Tongue (tissue), 2 donors: ENCODE results near the gene HEYL. TPM values are rescaled to one million over a fixed set of nuclear protein-coding genes. Genes with fewer than 3 reads are reported as not detected.

Experiments
- DNase-seq: peaks from one replicate; pipeline ENCODE4 v3.0.0-alpha.2; 2015
- total RNA-seq: library from RNA; depleted of rRNA; stranded (reverse); fragments of >200 nt; gene quantifications from one replicate; pipeline ENCODE4 v1.2.3, GENCODE V29; 2014

HEYL gene
- total RNA-seq, 1 donor from 2014 or later = 12.4 TPM

DNA sequence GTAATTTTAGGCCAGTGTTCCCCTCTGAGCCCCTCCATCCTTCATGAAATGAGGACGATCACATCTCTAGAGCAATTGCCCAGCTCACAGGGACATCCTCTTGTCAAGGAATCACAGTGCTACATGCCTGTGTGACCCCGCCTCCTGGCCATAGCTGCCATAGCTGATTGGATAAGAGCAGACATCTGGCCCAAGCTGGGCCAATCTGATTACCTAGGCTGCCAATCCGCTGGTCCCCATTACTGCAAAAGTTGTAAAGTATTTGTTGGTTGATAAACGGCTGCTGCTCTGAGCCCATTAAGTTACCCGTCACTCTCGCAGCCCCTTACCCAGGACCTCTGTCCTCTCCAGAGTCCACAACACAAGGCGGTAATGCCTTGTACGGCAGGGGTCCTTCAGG lies 24.1 kb upstream of the HEYL start:
- no peak for DNase-seq

DNA sequence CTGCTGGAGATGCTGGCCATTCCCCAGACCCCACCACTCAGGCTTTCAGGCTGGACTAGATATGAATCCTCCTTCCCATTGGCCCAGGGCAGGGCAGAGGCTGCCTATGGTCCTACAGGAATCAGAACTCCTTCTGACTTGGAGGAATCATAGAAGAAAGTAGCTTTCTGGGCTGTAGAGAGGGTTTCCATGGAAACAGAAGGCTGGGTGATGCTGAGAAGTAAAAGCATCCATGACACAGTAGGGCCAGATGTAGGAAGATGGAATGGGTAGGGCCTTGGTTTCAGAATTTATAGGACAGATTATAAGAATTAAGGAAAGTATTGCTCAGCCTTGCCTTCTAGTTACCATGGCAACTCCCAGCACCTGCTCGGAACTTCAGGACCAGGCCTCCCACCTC lies 23.4 kb upstream of the HEYL start:
- no peak for DNase-seq

DNA sequence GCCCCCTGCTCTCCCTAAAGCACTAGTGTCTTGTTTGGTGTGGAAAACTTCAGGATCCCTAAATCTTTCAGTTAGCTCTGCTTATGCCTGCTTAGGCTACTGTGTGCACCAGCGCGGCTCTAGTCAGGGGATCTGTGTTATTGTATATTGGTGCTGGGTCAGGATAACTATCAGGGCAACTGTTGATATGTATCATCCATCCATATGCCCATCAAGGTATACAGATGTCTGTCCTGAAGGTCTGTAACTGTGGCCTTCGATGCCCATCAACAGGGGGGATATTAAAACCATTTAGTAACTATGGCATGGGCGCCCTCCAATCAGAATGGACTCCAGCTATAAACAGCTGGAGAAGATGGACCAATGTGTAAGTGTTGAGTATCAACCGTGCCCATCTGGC lies 20.1 kb upstream of the HEYL start:
- DNase-seq = no peak

DNA sequence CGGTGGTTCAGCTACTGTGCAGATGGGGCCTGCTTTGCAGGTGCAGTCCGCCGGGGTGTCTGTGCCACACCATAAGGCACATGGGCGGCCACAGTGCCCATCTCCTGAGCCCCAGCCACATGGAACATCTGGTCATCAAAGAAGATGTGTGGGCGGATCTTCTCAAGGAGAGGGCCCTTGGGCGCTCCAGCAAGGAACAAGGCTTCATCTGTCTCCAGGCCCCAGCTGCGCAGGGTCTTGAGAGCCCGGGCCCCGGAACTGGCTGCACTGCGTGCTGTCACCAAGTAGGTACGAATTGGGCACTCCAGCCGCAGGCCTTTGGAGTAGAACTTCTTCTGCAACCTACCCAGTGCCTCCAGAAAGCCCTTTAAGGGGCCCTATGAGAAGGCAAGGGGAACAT lies 19.7 kb upstream of the HEYL start:
- no peak for DNase-seq

DNA sequence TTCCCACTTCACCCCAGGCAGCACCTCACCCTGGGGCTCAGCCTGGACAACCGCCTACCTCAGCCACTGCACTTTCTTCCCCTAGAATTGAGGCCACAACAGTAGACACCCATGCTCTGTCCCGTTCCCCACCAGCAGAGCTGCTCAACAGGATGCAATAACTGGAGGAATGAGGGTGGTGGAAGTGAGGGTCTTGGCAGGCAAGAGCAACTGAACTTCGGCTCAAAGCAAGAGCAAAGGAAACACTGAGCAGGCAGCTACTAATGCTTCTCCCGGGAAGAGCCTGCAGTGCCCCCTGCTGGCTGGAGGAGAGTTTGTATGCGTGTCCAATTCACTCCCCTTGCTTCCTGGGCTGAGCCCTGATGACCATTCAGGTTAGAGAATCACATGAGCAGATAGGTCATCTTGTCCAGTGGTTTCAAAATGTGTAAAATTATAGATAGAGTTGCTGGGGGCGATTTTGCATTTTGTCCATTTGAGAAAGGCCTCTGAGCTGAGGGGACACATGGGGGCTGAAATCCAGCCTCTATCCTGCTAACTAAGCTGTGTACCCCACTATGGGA lies 18.6 kb upstream of the HEYL start:
- DNase-seq = peak; percentile 82

DNA sequence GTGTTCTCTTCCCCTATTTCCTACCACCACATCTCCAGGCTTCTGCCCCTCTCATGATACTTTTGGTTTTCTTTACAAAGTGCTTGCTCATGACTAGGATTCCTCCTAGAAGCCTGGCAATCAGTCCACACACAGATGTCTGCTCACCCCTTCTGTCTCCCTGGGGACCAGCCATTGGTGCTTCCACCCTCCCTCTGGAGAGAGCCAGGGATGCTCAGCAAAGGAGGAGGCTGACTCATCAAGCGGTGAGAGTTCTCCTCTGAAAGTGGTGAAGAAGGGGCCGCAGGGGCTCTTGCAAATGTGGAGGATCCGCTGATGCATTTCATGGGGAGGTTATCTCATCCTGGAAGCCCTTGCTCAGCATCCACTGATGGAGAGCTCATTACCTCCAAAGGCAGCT lies 18.0 kb upstream of the HEYL start:
- DNase-seq = no peak

DNA sequence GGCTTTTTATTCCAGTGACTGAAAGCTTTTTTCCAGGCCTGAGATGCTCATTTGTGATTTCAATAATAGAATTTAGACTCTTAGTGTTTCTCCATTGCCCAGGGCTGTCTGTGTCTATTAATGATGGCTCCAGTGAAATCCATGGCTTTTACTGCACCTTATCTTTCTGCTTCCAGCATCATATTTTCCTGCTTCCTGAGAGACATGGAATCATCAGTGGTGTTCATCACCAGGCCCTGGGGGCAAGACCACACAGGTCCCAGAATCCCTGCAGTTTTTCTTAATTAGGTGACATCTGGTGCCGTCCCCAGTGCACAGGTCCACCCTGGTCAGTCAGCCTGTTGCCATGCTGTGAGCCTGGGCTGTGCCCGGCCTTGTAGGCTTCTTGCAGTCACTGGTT lies 16.9 kb upstream of the HEYL start:
- no peak for DNase-seq

DNA sequence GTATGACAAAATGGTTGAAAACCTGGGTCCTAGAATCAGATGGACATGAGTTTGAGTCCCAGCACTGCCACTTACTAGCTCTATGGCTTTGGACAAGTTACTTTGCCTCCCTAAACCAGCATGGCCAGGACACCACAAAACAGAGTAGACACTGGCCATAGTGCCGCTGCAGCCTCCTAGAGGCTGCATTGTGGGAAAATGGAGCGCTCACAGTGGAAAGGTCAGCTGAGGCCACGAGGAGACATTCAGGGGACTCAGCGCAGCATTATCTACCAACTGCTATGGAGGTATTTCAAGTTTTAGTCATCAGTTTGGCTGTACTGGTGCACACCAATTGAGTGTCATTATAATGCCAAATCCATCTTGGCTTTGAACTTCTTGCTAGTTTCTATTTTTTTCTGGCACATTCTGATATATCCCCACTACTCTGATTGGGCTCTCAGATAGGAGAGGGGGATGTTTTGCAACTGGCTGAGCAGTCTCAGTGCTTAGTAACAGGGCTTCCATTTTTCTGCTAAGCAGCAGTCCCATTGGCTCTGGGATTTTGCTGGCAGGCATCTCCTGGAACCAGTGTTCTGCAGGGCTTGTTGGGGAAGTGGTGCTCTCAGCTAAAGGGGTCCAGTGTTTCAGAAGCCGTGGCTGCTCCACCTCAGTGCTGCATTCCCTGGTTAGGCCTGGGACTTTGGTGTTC lies 16.3 kb upstream of the HEYL start:
- no peak for DNase-seq

DNA sequence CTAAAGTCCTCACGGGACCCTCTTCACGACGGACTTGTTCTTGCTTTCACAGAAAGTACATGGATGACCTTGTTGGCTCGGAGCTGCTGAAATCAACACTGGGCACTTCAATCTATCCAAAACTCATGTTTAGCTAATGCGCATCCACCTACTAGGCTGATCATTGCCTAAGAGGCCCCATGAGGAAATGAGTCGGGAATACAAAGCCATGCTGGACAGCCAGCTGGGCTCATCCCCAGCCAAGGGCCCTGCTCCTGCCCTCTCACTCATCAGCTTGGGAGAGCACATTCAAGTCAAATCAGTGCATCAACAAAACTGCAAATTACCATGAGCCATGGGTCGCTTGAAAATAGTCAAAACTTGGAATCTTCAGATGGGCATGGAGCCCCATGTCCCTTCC lies 14.8 kb upstream of the HEYL start:
- DNase-seq = no peak

DNA sequence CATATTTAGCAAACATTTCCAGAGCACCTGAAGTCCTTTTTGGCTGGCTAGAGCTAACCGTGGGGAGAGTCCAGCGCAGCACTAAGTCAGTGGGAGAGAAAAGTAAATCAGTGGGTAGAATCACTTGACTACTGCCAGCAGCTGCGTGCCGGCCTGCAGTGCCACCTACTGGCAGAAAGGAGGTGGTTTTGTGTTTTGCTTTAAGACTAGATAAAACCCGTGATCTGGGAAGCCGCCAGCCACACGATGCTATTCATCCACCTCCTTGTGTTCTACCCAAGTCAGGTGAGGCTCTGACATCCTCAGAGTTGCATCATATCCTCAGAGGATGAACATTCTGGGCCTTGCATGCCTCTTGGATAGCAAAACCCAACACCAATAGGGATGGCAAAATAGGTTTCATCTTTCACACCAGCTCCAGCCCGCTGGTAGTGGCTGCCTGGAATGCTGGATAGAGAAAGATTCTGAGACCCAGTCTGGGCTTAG lies 14.1 kb upstream of the HEYL start:
- peak; percentile 92 for DNase-seq

DNA sequence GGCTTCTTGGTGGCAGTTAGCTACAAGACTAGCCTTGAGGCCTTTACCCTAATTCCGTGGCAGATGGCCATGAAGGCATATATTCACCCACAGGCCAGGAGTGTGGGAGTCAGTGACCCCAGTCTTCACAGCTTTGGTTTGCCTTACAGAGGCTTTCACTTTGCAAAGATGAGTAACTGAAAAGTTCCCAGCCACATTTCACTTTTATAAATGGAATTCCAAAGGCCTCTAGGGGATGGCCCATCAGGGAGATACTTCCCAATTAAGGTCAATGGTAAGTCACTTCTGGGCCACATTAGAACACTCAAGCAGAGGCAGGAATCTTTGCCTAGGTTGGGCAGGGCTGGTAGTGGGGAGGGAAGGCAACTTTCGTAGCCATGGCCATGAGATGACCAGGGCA lies 13.1 kb upstream of the HEYL start:
- no peak for DNase-seq

DNA sequence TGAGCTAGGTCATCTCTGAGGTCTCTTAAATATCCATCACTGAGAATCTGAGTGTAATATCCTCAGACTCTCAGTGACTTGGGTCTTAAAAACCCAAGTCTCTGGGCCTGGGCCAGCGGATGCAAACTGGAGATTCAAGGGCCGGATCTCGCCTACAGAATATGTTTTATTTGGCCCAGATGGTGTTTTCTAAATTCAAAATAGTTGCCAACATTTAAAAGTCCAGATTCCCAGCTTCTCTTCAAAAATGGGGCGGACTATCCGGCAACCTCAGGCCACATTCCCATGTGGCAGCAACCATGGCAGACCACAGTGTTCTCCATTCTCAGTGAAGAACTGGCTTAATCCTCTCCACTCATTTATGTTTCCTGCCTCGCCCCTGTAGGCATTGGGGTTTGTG lies 12.7 kb upstream of the HEYL start:
- DNase-seq = no peak

DNA sequence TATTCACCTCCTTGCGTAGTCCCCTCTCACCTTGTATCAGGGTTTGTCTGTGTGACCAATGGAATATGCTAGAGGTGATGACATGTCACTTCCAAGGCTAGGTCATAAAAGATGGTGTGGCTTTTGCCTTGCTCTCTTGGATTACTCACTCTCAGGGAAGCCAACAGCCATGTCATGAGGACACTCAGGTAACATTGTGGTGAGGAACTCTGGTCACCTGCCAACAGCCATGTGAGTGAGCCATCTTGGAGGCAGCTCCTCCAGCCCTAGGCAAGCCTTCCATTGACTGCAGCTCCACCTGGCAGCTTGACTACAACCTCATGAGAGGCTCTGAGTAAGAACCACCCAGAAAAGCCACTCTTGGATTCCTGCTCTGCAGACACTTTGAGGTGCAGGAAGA lies 11.0 kb upstream of the HEYL start:
- no peak for DNase-seq

DNA sequence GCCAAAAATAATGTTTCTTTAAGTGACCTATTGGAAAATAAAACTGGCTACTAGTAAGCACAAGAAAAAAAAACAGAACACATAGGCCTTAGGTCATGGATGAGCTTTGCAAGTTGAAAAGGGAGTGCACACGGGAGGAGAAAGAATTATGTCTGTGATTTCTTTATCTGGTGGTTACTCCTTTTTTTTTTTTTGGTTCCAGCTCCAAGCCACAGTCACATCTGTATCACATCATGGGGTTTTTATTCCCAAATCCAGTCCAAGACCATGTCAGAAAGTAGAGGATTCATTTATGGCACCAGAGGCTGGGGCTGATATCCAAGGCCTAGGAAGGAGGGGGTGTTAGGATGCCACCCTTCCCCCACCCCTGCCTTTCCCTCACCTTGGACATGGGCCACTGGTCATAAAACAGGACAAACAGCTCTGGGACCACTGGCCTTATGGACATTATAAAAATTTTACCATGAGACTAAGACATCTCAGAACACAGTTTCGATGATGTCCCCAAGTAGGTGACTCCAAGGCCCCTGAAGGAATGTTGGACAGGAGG lies 10.3 kb upstream of the HEYL start:
- no peak for DNase-seq

DNA sequence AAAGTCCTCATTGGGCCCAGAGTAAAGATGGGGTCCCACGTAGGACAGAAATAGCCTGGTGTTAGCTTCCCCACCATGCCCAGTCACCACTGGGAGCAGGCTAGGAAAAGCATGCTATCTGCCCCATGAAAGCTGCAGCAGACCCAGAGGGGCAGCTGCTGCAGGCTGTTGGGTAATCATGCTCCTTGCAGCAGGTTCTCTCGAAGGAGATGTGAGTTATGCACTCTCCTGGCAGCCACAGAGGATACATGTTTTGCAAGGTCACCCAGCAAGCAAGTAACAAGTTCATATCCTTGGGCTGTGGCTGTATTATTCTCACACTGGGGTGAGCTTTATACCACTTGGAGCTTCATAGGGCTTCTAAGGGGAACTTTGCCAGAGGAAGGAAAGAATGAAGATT lies 9.1 kb upstream of the HEYL start:
- no peak for DNase-seq

DNA sequence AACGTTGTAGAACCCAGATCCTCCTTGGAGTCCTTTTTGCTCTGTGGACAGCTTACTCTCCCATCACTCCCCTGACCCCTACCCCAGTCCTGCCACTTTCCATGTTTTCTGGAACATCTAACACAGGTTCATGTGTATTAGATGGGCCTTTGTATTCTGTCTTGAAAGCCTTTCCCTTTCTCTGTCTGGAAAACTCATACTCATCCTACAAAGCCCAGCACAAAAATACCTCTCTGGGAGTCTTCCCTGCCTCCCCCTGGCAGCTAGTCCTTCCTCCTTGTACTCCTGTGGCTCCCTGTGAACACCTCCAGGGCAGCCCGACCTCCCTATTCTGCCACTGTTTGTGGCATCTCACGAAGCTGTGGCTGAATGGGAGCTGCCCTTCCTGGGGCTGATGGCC lies 7.8 kb upstream of the HEYL start:
- no peak for DNase-seq

DNA sequence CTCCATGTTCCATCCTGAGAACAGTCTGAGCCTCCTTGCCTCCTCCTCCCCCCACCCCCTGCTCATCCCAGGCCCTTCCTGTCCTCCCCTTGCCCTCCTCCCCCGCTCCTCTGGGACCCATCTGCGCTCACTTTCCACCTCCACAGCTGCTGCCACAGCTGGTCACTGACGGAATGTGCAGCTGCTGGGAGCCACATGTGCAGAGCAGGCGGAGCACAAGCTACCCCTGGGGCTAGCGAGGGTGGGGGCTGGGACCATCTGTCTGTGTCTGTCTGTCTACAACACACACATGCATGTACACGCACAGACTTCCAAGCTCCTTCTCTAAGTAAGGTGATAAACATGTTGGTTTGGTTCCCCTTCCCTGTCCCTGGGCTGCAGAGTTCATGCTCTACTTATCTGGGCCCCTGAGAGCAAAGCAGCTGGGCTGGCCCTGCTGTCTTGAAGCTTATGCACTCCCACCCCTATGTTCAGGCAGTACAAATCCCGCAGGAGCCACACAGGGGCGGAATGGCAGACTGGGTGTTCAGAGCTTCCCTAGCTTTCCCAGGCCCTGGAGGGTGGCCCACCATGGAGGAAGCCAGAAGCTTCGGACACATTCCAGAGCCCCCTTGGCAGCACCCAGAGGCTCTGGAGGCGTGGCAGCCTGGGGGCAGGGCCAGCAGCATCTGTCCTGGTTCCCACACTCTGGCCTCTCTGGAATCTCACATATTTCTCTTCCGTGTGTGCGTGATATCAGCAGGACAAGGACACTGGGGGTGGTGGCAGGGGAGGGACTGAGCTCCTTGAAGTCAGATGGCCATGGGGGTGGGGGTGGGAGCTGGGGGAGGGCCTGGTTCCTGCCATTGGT lies 7.0 kb upstream of the HEYL start:
- DNase-seq = peak; percentile 98

DNA sequence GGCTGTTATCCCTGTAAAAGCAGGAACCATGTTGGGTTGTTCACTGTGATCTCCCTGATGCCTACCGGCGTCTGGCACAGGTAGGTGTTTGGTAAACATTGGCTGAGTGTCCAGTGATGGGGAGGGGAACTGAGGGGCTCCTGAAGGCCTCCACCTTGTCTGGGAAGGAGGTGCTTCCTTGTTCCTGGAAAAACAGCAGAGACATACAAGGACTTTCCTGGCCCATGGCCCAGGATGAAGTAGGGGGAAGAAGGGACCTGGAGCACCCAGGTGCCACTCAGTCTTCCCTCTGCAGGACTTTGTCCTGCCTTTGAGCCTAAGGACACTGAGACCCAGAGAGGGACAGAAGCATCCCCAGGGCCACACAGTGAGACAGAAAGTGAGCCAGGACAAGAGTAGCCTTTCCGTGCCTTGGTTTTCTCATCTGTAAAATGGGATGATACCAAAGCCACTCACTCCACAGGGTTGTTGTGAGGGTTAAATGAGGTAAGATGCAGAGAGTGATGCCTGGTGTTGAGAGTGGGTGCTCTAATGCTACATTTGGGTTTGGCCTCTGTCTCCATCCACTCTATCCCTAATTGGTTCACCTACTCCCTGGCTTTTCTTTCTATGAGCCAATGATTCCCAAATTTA lies 6.1 kb upstream of the HEYL start:
- DNase-seq = no peak

DNA sequence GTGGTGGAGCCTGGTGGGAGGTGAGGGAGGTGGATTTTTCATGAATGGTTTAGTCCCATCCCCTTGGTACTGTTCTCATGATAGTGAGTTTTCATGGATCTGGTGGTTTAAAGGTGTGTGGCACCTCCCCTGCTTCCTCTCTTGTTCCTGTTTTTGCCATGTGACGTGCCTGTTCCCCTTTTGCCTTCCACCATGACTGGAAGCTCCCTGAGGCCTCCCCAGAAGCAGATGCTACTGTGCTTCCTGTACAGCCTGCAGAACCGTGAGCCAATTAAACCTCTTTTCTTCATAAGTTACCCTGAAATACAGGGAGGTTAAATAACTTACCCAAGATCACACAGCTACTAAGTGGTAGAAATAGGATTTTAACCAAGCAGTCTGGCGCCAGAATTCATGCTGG lies 4.3 kb upstream of the HEYL start:
- DNase-seq = no peak

DNA sequence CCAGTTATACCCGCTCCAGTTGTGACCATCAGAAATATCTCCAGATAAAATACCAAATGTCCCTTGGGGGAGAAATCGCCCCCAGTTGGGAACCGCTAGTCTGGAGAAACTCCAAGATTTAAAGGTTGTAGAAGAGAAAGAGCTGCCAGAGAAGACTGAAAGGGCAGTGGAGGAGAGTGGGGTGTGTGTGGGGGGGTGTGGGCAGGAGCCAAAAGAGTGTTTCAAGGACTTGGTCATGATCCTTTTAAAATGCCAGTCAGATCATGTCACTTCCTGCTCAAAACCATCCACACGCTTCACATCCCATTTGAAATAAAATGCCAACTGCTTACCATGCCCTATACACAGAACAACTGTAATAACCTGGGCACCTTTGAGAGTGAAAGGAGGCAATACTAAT lies 3.4 kb upstream of the HEYL start:
- DNase-seq = peak; percentile 47

DNA sequence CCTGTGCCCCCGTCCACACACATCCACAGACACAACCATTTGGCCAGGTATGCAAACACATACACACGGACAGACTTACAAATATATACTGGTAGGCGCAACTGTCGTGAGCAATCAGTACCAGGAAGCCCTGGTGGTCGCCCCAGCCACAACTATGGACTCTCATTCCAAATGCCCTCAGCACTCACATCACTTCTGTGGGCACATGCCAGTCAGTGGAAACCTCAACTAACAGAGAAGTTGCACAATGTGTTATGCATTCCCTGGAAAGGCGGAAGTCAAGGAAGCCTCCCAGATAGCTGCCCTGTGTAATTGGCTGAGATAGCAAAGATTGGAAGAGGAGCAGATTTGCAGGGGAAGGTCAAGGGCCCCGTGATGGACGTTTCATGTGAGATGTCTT lies 1.4 kb upstream of the HEYL start:
- DNase-seq = no peak

DNA sequence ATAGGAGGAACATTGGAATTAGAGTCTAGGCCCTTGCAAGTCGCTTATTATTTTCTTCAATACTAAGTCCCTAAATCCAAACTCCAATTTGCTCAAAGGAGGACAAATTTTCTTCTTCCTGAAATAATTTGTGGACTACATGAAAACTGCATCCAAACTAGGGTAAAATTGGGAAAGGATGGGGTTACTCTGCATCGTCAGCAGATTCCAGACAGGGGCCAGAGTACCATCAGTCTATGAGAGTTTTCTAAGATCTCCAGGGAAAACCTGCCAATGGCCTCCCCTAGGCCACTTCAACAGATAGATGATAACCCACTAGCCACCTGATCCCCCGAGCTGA lies 508 bp downstream of the HEYL start:
- no peak for DNase-seq

DNA sequence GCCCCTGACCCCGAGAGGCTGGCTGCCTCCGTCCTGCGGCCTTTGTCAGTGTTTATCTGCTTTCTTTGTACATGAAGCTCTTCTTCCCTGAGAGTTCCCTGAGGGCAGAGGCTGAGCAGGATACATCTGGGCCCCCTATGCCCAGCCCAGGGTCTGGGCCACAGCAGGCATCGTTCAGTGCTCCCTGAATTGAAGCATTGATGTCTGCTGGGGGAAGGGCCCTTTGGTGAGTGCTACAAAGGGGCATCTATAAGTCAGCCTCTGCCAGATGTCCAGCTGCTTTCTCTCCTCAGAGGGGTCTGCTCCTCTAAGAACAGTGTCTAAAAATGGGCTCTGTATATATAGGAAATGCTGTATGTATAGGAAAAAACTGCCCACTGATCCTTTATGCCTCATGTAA lies 2.1 kb downstream of the HEYL start:
- peak; percentile 60 for DNase-seq
